CD4-positive, alpha-beta T cell treated with Interferon gamma for 1 hour (primary cell): ENCODE results near the gene LAMP1.
"Not testable (repeated sequence)": the region's sequence is repeated elsewhere in the genome, so short reads cannot be mapped to it uniquely, and the experiment has no call there.

Experiments
- DNase-seq: peaks from one replicate; pipeline ENCODE4 v3.0.0-alpha.2; 2020

Gene LAMP1

GRCh38 chr13:113296823-113297369, at the start of gene LAMP1:
LAMP1 (plus strand) TSS chr13:113297239; CDS start chr13:113297435, 196 bp downstream.
- peak; percentile 98 for DNase-seq

GRCh38 chr13:113252516-113253095, 44.4 kb upstream of the LAMP1 start:
- no peak for DNase-seq

- not testable (repeated sequence) for DNase-seq
Measured at GRCh38 chr13:113257908-113258307, 39.1 kb upstream of the LAMP1 start.

GRCh38 chr13:113258321-113259054, 38.6 kb upstream of the LAMP1 start:
- no peak for DNase-seq

GRCh38 chr13:113260996-113261395, 36.0 kb upstream of the LAMP1 start:
- no peak for DNase-seq

- DNase-seq, result not testable (repeated sequence)
Measured at GRCh38 chr13:113263016-113263415, 34.0 kb upstream of the LAMP1 start.

- DNase-seq, result no peak
Measured at GRCh38 chr13:113267642-113268405, 29.2 kb upstream of the LAMP1 start.

GRCh38 chr13:113272031-113272430, 25.0 kb upstream of the LAMP1 start:
- DNase-seq, result no peak

- DNase-seq, result no peak
Measured at GRCh38 chr13:113272701-113273181, 24.3 kb upstream of the LAMP1 start.

- no peak for DNase-seq
Measured at GRCh38 chr13:113273321-113273720, 23.7 kb upstream of the LAMP1 start.

GRCh38 chr13:113273851-113274590, 23.0 kb upstream of the LAMP1 start:
- no peak for DNase-seq

- DNase-seq, result no peak
Measured at GRCh38 chr13:113274721-113275120, 22.3 kb upstream of the LAMP1 start.

- peak; percentile 8 for DNase-seq
Measured at GRCh38 chr13:113275387-113275786, 21.7 kb upstream of the LAMP1 start.

GRCh38 chr13:113280126-113280525, 16.9 kb upstream of the LAMP1 start:
- no peak for DNase-seq

- no peak for DNase-seq
Measured at GRCh38 chr13:113283904-113284303, 13.1 kb upstream of the LAMP1 start.

- DNase-seq, result no peak
Measured at GRCh38 chr13:113288880-113289279, 8.2 kb upstream of the LAMP1 start.

- no peak for DNase-seq
Measured at GRCh38 chr13:113291129-113291528, 5.9 kb upstream of the LAMP1 start.

- no peak for DNase-seq
Measured at GRCh38 chr13:113292021-113292862, 4.8 kb upstream of the LAMP1 start.

GRCh38 chr13:113293686-113294085, 3.4 kb upstream of the LAMP1 start:
- no peak for DNase-seq

GRCh38 chr13:113295776-113296175, 1.3 kb upstream of the LAMP1 start:
- no peak for DNase-seq

GRCh38 chr13:113297370-113298042, 467 bp downstream of the LAMP1 start:
- DNase-seq, result peak; percentile 62
